Mesenchymal stem cell (in vitro differentiated cells and primary cell): ENCODE results near the gene DNAJB11. TPM values are rescaled to one million over a fixed set of nuclear protein-coding genes. Genes with fewer than 3 reads are reported as not detected.

Experiments
- DNase-seq: peaks from one replicate; pipeline ENCODE4 v3.0.0-alpha.2; 2013
- H2AFZ ChIP-seq: one replicate; pipeline ENCODE4 v1.6.1; 2013; ENCODE audit warnings: low read depth, mild to moderate bottlenecking, control low read depth, inconsistent platforms, low read length, moderate library complexity
- H2AK5ac ChIP-seq: 2 replicates; pipeline ENCODE4 v1.6.1; 2013; ENCODE audit warnings: low read length, moderate library complexity, mild to moderate bottlenecking, inconsistent platforms; ENCODE audit not compliant: severe bottlenecking
- H2BK120ac ChIP-seq: one replicate; pipeline ENCODE4 v1.6.1; 2013; ENCODE audit warnings: low read depth, mild to moderate bottlenecking, inconsistent platforms, low read length, moderate library complexity
- H2BK12ac ChIP-seq, 2 experiments: one replicate each; pipeline ENCODE4 v1.6.1; 2013; ENCODE audit warnings: inconsistent platforms in 2 of 2, low read length in 2 of 2, mild to moderate bottlenecking in 2 of 2, moderate library complexity in 2 of 2, control low read depth in 1 of 2
- H2BK15ac ChIP-seq: one replicate; pipeline ENCODE4 v1.6.1; 2013; ENCODE audit warnings: mild to moderate bottlenecking, low read depth, inconsistent platforms; ENCODE audit not compliant: poor library complexity, severe bottlenecking
- H2BK5ac ChIP-seq: 2 replicates; pipeline ENCODE4 v1.6.1; 2013; ENCODE audit warnings: low read depth, mild to moderate bottlenecking, low read length, control low read depth, inconsistent platforms; ENCODE audit not compliant: poor library complexity, severe bottlenecking
- H3K14ac ChIP-seq, 2 experiments: one replicate each; pipeline ENCODE4 v1.6.1; 2013; ENCODE audit warnings: inconsistent platforms in 2 of 2, low read length in 2 of 2, control low read depth in 1 of 2, mild to moderate bottlenecking in 1 of 2, moderate library complexity in 1 of 2
- H3K18ac ChIP-seq, 2 experiments: one replicate each; pipeline ENCODE4 v1.6.1; 2013; ENCODE audit warnings: inconsistent platforms in 2 of 2, low read length in 2 of 2, control low read depth in 1 of 2, low read depth in 1 of 2, mild to moderate bottlenecking in 1 of 2
- H3K23ac ChIP-seq, 2 experiments: one replicate each; pipeline ENCODE4 v1.6.1; 2013; ENCODE audit warnings: inconsistent platforms in 2 of 2, low read length in 2 of 2, mild to moderate bottlenecking in 2 of 2, moderate library complexity in 2 of 2, control low read depth in 1 of 2
- H3K27ac ChIP-seq: 2 replicates; pipeline ENCODE4 v1.5.1; 2013; ENCODE audit warnings: mild to moderate bottlenecking, moderate library complexity, low read length, control low read depth, inconsistent platforms; ENCODE audit not compliant: poor library complexity, severe bottlenecking
- H3K27me3 ChIP-seq, 2 experiments: 2 replicates each; pipeline versions ENCODE4 v1.6.1 to v1.7.0; 2013; ENCODE audit warnings: low read length in 2 of 2, mild to moderate bottlenecking in 2 of 2, moderate library complexity in 2 of 2, control low read depth in 1 of 2, inconsistent platforms in 1 of 2; ENCODE audit not compliant: control insufficient read depth in 1 of 2, insufficient read depth in 1 of 2
- H3K36me3 ChIP-seq, 2 experiments: 2 replicates each; pipeline versions ENCODE4 v1.6.1 to v1.7.0; 2013; ENCODE audit warnings: low read length in 2 of 2, control low read depth in 1 of 2, inconsistent platforms in 1 of 2, low read depth in 1 of 2, mild to moderate bottlenecking in 1 of 2; ENCODE audit not compliant: insufficient read depth in 2 of 2, control insufficient read depth in 1 of 2
- H3K4ac ChIP-seq, 2 experiments: one replicate each; pipeline ENCODE4 v1.6.1; 2013; ENCODE audit warnings: inconsistent platforms in 2 of 2, low read length in 2 of 2, mild to moderate bottlenecking in 2 of 2, moderate library complexity in 2 of 2, control low read depth in 1 of 2, low read depth in 1 of 2
- H3K4me1 ChIP-seq: 2 replicates; pipeline ENCODE4 v1.6.1; 2013; ENCODE audit warnings: low read depth, low read length, control low read depth; ENCODE audit not compliant: control insufficient read depth, insufficient read depth
- H3K4me2 ChIP-seq: 2 replicates; pipeline ENCODE4 v1.6.1; 2013; ENCODE audit warnings: low read length, mild to moderate bottlenecking, inconsistent platforms; ENCODE audit not compliant: poor library complexity, severe bottlenecking
- H3K4me3 ChIP-seq, 2 experiments: 2 replicates each; pipeline versions ENCODE4 v1.5.1 to v1.7.0; 2013; ENCODE audit warnings: low read length in 2 of 2, mild to moderate bottlenecking in 2 of 2, control low read depth in 1 of 2, low read depth in 1 of 2; ENCODE audit not compliant: insufficient read depth in 1 of 2
- H3K79me1 ChIP-seq: replicated peaks from 2 replicates; pipeline ENCODE4 v1.6.1; 2013; ENCODE audit warnings: mild to moderate bottlenecking, control low read depth, low read length, inconsistent platforms; ENCODE audit not compliant: poor library complexity, severe bottlenecking
- H3K9ac ChIP-seq: 2 replicates; pipeline ENCODE4 v1.7.0; 2013; ENCODE audit warnings: mild to moderate bottlenecking, low read length, moderate library complexity
- H3K9me3 ChIP-seq: 2 replicates; pipeline ENCODE4 v1.7.0; 2013; ENCODE audit warnings: mild to moderate bottlenecking, low read length; ENCODE audit not compliant: control insufficient read depth
- H4K8ac ChIP-seq: one replicate; pipeline ENCODE4 v1.6.1; 2013; ENCODE audit warnings: inconsistent platforms, mild to moderate bottlenecking, low read length, moderate library complexity
- H4K91ac ChIP-seq: one replicate; pipeline ENCODE4 v1.6.1; 2013; ENCODE audit warnings: mild to moderate bottlenecking, low read length, inconsistent platforms
- WGBS: methylation state at CpG from one replicate; pipeline ENCODE4 v1.1.7; 2013; ENCODE audit warnings: mixed read lengths; 5-methylcytosine and 5-hydroxymethylcytosine counted together
- polyA plus RNA-seq, 2 experiments: library from polyadenylated mRNA; stranded (reverse); fragments of 200-250 nt; gene quantifications; one replicate each; pipeline ENCODE4 v1.2.3, GENCODE V29; 2013

Gene DNAJB11
- polyA plus RNA-seq (2013, experiment 1 of 2), result 109 TPM
- 111 TPM for polyA plus RNA-seq (2013, experiment 2 of 2)

GRCh38 chr3:186570096-186570940, at the start of gene DNAJB11:
Gene DNAJB11, plus strand, starts transcription at chr3:186570720. Its CDS starts 178 bp downstream, at chr3:186570898.
- peak within 1 kb of the TSS; percentile 88 to 99 for H3K4me3 ChIP-seq
- peak within 1 kb of the TSS; percentile 25 for H2BK5ac ChIP-seq
- no peak within 1 kb of the TSS for H2AK5ac ChIP-seq
- no peak within 1 kb of the TSS for H3K27ac ChIP-seq
- peak within 1 kb of the TSS; percentile 92 for H4K8ac ChIP-seq
- H3K14ac ChIP-seq, result peak within 1 kb of the TSS in 1 of 2 experiments; percentile 44
- H3K79me1 ChIP-seq, result peaks cover 26% of the 10 kb centered on the region
- peak within 1 kb of the TSS in 1 of 2 experiments; percentile 98 for H3K18ac ChIP-seq
- H3K4me2 ChIP-seq, result peak within 1 kb of the TSS; percentile 94
- peaks cover 3 to 33% of the 10 kb centered on the region in 2 experiments for H3K36me3 ChIP-seq
- peak within 1 kb of the TSS in 1 of 2 experiments; percentile 80 for H3K4ac ChIP-seq
- peak within 1 kb of the TSS; percentile 100 for H2AFZ ChIP-seq
- WGBS, result under 1% methylated on average over 59 of the region's 59 CpGs
- no peak within 1 kb of the TSS for H3K23ac ChIP-seq
- H3K9me3 ChIP-seq, result no peaks in the 10 kb centered on the region
- H3K9ac ChIP-seq, result peak within 1 kb of the TSS; percentile 95
- H4K91ac ChIP-seq, result peak within 1 kb of the TSS; percentile 87
- no peaks in the 10 kb centered on the region for H3K27me3 ChIP-seq
- DNase-seq, result peak; percentile 100
- H3K4me1 ChIP-seq, result peaks cover 11% of the 10 kb centered on the region
- no peak within 1 kb of the TSS for H2BK15ac ChIP-seq
- peak within 1 kb of the TSS in 1 of 2 experiments; percentile 90 for H2BK12ac ChIP-seq
- no peak within 1 kb of the TSS for H2BK120ac ChIP-seq

DNA sequence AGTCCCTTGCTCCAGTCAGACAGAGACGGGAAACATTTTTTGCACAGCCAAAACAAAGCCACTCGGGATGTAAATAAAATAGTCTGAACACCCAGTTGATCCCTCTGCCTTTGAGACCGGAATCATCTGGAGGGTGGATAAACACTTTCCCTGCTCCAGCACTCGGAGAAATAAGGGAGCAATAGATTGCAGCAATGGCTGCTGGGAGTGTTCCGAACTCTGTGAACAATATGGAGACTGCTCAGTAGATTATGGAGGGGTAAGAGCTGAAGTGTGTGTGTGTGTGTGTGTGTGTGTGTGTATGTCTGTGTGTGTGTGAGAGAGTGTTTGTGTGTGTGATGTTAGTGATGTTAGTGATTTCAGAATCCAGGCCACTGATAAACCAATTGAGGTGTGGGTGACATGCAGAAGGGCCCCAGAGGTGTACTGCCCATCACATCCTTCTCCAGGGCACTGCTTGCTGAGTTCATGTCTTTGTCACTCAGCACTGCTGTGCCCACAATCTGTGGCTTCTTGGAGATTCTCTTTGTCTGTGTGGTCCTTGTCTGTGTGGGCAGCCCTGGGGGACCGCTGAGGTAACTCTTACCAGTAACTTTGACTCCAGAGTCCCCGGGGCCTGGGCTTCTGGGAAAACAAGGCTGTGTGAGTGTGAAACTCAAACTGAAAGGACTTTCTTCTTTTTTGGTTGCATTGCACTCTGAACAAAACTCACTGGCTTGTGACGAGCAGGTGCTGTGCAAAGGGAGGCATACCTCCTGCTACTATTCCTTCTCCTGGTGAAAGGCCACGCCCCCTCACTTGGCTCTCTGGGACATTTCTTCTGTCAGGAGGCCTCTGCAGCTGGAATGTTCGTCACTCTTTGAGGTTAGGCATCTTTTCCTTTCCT, 49.3 kb upstream of the DNAJB11 start:
- Histone ChIP-seq H3K4ac (no peak overlapping the region), H3K23ac (no peak overlapping the region), H3K9me3 (peaks cover 9% of the 10 kb centered on the region), H2BK15ac (no peak overlapping the region), H2BK12ac (no peak overlapping the region), H3K4me1 (no peaks in the 10 kb centered on the region), H3K18ac (no peak overlapping the region), H3K27ac (no peak overlapping the region), H2BK5ac (no peak overlapping the region), H3K9ac (no peak overlapping the region), H2AFZ (no peak overlapping the region), H3K36me3 (no peaks in the 10 kb centered on the region), H3K79me1 (no peaks in the 10 kb centered on the region), H3K4me3 (no peak overlapping the region), H4K91ac (no peak overlapping the region), H2BK120ac (no peak overlapping the region), H3K14ac (no peak overlapping the region), H2AK5ac (no peak overlapping the region), H4K8ac (no peak overlapping the region), H3K4me2 (no peak overlapping the region), H3K27me3 (peaks cover 34 to 72% of the 10 kb centered on the region in 2 experiments)
- DNase-seq, result no peak
- 77% methylated on average over 10 of the region's 10 CpGs for WGBS

DNA sequence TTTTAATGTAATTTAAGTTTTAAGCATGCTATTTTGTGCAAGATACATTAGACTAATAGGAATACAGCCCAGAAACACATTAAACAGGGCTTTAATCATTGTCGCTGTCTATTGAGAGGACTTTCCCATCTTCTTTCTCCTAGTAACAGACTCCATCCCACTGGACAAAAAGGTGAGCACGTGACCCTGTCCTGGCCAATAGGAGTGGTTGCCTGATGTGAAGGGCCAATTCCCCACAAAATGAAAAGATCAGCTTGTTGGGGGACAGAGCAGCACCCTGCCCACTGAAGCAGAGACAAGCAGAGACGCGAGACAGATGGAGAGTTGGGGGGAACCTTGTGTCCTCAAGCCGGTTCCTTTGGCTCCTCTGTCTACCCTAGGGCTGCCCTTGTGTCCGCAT, 47.5 kb upstream of the DNAJB11 start:
- no peak for DNase-seq
- Histone ChIP-seq H2BK5ac (no peak overlapping the region), H3K27me3 (peaks cover 33 to 65% of the 10 kb centered on the region in 2 experiments), H3K4me1 (no peaks in the 10 kb centered on the region), H3K4me3 (no peak overlapping the region), H3K4ac (no peak overlapping the region), H3K18ac (no peak overlapping the region), H3K9me3 (no peaks in the 10 kb centered on the region), H3K23ac (no peak overlapping the region), H2AK5ac (no peak overlapping the region), H3K9ac (no peak overlapping the region), H3K27ac (no peak overlapping the region), H2BK12ac (no peak overlapping the region), H3K14ac (no peak overlapping the region), H3K79me1 (no peaks in the 10 kb centered on the region), H2AFZ (no peak overlapping the region), H4K91ac (no peak overlapping the region), H3K36me3 (no peaks in the 10 kb centered on the region), H2BK120ac (no peak overlapping the region), H2BK15ac (no peak overlapping the region), H3K4me2 (no peak overlapping the region), H4K8ac (no peak overlapping the region)
- 77% methylated on average over 6 of the region's 6 CpGs for WGBS

- no peak overlapping the region for H3K23ac ChIP-seq
- H4K91ac ChIP-seq, result no peak overlapping the region
- no peak overlapping the region for H3K27ac ChIP-seq
- H2AK5ac ChIP-seq, result no peak overlapping the region
- no peak overlapping the region for H3K18ac ChIP-seq
- H3K9me3 ChIP-seq, result no peaks in the 10 kb centered on the region
- H2BK12ac ChIP-seq, result no peak overlapping the region
- H2BK120ac ChIP-seq, result no peak overlapping the region
- H2BK5ac ChIP-seq, result no peak overlapping the region
- no peak for DNase-seq
- no peak overlapping the region for H3K4me2 ChIP-seq
- H3K14ac ChIP-seq, result no peak overlapping the region
- H3K27me3 ChIP-seq, result peaks cover 31 to 61% of the 10 kb centered on the region in 2 experiments
- H2BK15ac ChIP-seq, result no peak overlapping the region
- no peak overlapping the region for H2AFZ ChIP-seq
- H3K4me3 ChIP-seq, result no peak overlapping the region
- no peak overlapping the region for H3K9ac ChIP-seq
- no peaks in the 10 kb centered on the region for H3K36me3 ChIP-seq
- no peak overlapping the region for H3K4ac ChIP-seq
- H3K79me1 ChIP-seq, result no peaks in the 10 kb centered on the region
- H4K8ac ChIP-seq, result no peak overlapping the region
- 92% methylated on average over 2 of the region's 2 CpGs for WGBS
- no peaks in the 10 kb centered on the region for H3K4me1 ChIP-seq
Measured at GRCh38 chr3:186523434-186523833, 47.1 kb upstream of the DNAJB11 start.
